ENCODE measurements around the gene TMEM221.

GRCh38 chr19:17460372-17461230 is 12.1 kb upstream of the TMEM221 start, which contains the start of gene NXNL1:
- TF ChIP-seq CTCF (IDR thresholded peaks at IDR 0.05) (no peak), POLR2A (IDR thresholded peaks at IDR 0.05) (no peak)

All from uterus (tissue), 2 donors.